Suprapubic skin (tissue), 4 donors: ENCODE data around the gene PTPRH. TPM values are rescaled to one million over a fixed set of nuclear protein-coding genes. Genes with fewer than 3 reads are reported as not detected.

Experiments used
- DNase-seq, 2 donors: peaks; one replicate each; pipeline ENCODE4 v3.0.0-alpha.2; 2019; ENCODE audit warnings: low spot score in 2 of 2
- H3K27ac ChIP-seq: fragments of 200-600 bp; sonication (generic); one replicate; pipeline ENCODE4 v1.5.1; 2019
- H3K27me3 ChIP-seq: fragments of 200-600 bp; sonication (generic); one replicate; pipeline ENCODE4 v1.5.1; 2019
- H3K36me3 ChIP-seq: fragments of 200-600 bp; sonication (generic); one replicate; pipeline ENCODE4 v1.5.1; 2019
- H3K4me1 ChIP-seq: fragments of 200-600 bp; sonication (generic); one replicate; pipeline ENCODE4 v1.5.1; 2019
- H3K4me3 ChIP-seq: fragments of 200-600 bp; sonication (generic); one replicate; pipeline ENCODE4 v1.5.1; 2019; ENCODE audit warnings: mild to moderate bottlenecking
- H3K9me3 ChIP-seq: fragments of 200-600 bp; sonication (generic); one replicate; pipeline ENCODE4 v1.5.1; 2019
- EP300 ChIP-seq: sonication (generic); formaldehyde crosslinking; IDR thresholded peaks from one replicate; pipeline ENCODE4 v1.6.1; 2017; ENCODE audit warnings: antibody characterized with exemption
- POLR2A ChIP-seq, 2 donors: fragments of 450-650 bp; IDR thresholded peaks; one replicate each; pipeline ENCODE4 v1.6.1; 2017; ENCODE audit warnings: antibody characterized with exemption in 2 of 2, mild to moderate bottlenecking in 2 of 2, moderate library complexity in 2 of 2
- POLR2AphosphoS5 ChIP-seq, 3 donors: sonication (generic); formaldehyde crosslinking; IDR thresholded peaks; one replicate each; pipeline ENCODE4 v1.6.1; 2017; ENCODE audit warnings: antibody characterized with exemption in 3 of 3
- WGBS: methylation state at CpG from one replicate; pipeline ENCODE4 v1.1.5; 2018; 5-methylcytosine and 5-hydroxymethylcytosine counted together
- total RNA-seq, 4 donors: library from RNA; depleted of rRNA; stranded (reverse); fragments of >200 nt; gene quantifications; one replicate each; pipeline ENCODE4 v1.1.0, GENCODE V29; 2016
- TF ChIP-seq, protein P1 (sequence below), 2 donors: fragments of 200-600 bp in 1 of 2; fragments of 450-650 bp in 1 of 2; sonication (generic) in 1 of 2; IDR thresholded peaks; one replicate each; pipeline ENCODE4 v1.5.1; 2016 to 2019; ENCODE audit warnings: antibody characterized with exemption in 2 of 2, mild to moderate bottlenecking in 1 of 2, moderate library complexity in 1 of 2

PTPRH gene
- total RNA-seq, 4 donors from 2014 or later = 0.34 to 1.4 (median 1.1) TPM; not detected in 1

DNA sequence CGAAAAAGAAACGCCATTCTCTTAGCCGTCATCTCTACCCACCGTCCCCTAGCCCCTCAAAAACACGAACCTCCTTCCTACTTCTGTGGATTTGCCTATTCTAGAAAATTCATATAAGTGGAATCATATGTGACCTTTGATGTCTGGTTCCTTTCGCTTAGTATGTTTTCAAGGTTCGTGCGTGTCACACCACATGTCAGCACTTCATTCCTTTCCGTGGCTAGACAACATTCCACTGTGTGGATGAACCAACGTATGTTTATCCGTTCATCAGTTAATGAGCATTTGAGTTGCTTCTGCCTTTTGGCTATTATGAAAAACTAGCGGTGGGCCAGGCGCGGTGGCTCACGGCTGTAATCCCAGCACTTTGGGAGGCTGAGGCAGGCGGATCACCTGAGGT, 77.9 kb downstream of the PTPRH start:
- Histone ChIP-seq H3K4me1 (no peaks in the 10 kb centered on the region), H3K4me3 (no peak overlapping the region), H3K36me3 (no peaks in the 10 kb centered on the region), H3K9me3 (no peaks in the 10 kb centered on the region), H3K27me3 (peaks cover 30% of the 10 kb centered on the region), H3K27ac (no peak overlapping the region)
- 68% methylated on average over 16 of the region's 16 CpGs for WGBS
- TF ChIP-seq EP300 = no peak
- TF ChIP-seq, protein P1, sequence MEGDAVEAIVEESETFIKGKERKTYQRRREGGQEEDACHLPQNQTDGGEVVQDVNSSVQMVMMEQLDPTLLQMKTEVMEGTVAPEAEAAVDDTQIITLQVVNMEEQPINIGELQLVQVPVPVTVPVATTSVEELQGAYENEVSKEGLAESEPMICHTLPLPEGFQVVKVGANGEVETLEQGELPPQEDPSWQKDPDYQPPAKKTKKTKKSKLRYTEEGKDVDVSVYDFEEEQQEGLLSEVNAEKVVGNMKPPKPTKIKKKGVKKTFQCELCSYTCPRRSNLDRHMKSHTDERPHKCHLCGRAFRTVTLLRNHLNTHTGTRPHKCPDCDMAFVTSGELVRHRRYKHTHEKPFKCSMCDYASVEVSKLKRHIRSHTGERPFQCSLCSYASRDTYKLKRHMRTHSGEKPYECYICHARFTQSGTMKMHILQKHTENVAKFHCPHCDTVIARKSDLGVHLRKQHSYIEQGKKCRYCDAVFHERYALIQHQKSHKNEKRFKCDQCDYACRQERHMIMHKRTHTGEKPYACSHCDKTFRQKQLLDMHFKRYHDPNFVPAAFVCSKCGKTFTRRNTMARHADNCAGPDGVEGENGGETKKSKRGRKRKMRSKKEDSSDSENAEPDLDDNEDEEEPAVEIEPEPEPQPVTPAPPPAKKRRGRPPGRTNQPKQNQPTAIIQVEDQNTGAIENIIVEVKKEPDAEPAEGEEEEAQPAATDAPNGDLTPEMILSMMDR (IDR thresholded peaks at IDR 0.05) = no peak
- no peak for TF ChIP-seq POLR2AphosphoS5 (IDR thresholded peaks at IDR 0.05)
- no peak for TF ChIP-seq POLR2A (IDR thresholded peaks at IDR 0.05)
- DNase-seq = no peak

Other genes with a start within 250 kb of the PTPRH start
- gene NLRP2, start 243.1 kb downstream of the PTPRH start, total RNA-seq = 10 to 100 TPM in 1 of 4 donors, 1 to 10 TPM in 3; 3.5 to 10.2 (median 7.3) TPM
- 1 to 10 TPM in 2 of 4 donors, under 1 TPM in 1, not detected in 1; 0.42 to 2.6 (median 1.7) TPM for gene GP6, start 171.2 kb downstream of the PTPRH start, total RNA-seq
- gene RDH13, start 146.4 kb downstream of the PTPRH start, total RNA-seq = 100 to 1,000 TPM in 2 of 4 donors, 10 to 100 TPM in 2; 70.6 to 225 (median 108) TPM
- gene EPS8L1, start 133.6 kb downstream of the PTPRH start, total RNA-seq = 100 to 1,000 TPM; 243 to 384 (median 304) TPM
- 100 to 1,000 TPM in 1 of 4 donors, 10 to 100 TPM in 3; 51.7 to 126 (median 78.7) TPM for gene PPP1R12C, start 91.9 kb downstream of the PTPRH start, total RNA-seq
- 10 to 100 TPM; 13.6 to 46.7 (median 19.6) TPM for gene TNNT1, start 60.3 kb downstream of the PTPRH start, total RNA-seq
- gene TNNI3, start 51.8 kb downstream of the PTPRH start, total RNA-seq = 1 to 10 TPM; 1.7 to 4.7 (median 3.2) TPM
- gene DNAAF3, start 42.9 kb downstream of the PTPRH start, total RNA-seq = 10 to 100 TPM in 1 of 4 donors, 1 to 10 TPM in 1, under 1 TPM in 2; 0.48 to 10.6 (median 3.1) TPM
- 1 to 10 TPM in 3 of 4 donors, not detected in 1; 1.1 to 7.8 (median 6.8) TPM for gene SYT5, start 29.2 kb downstream of the PTPRH start, total RNA-seq
- 1 to 10 TPM; 2.0 to 9.4 (median 4.2) TPM for gene TMEM86B, start 19.3 kb upstream of the PTPRH start, total RNA-seq
- 10 to 100 TPM; 49.0 to 56.2 (median 51.3) TPM for gene PPP6R1, start 49.5 kb upstream of the PTPRH start, total RNA-seq
- 10 to 100 TPM; 17.9 to 46.7 (median 36.7) TPM for gene HSPBP1, start 70.6 kb upstream of the PTPRH start, total RNA-seq
- gene BRSK1, start 74.5 kb upstream of the PTPRH start, total RNA-seq = 1 to 10 TPM in 3 of 4 donors, under 1 TPM in 1; 0.68 to 2.3 (median 1.6) TPM
- gene TMEM150B, start 115.8 kb upstream of the PTPRH start, total RNA-seq = not detected
- 10 to 100 TPM; 17.3 to 61.8 (median 39.1) TPM for gene KMT5C, start 130.4 kb upstream of the PTPRH start, total RNA-seq
- gene COX6B2, start 145.2 kb upstream of the PTPRH start, total RNA-seq = 1 to 10 TPM in 3 of 4 donors, under 1 TPM in 1; 0.47 to 1.9 (median 1.3) TPM
- gene GARIN5B, start 153.8 kb upstream of the PTPRH start, total RNA-seq = not detected
- 1 to 10 TPM in 3 of 4 donors, under 1 TPM in 1; 0.97 to 1.7 (median 1.2) TPM for gene IL11, start 161.0 kb upstream of the PTPRH start, total RNA-seq
- not detected for gene TMEM190, start 167.3 kb upstream of the PTPRH start, total RNA-seq
- 10 to 100 TPM in 3 of 4 donors, 1 to 10 TPM in 1; 6.3 to 37.1 (median 29.3) TPM for gene TMEM238, start 174.8 kb upstream of the PTPRH start, total RNA-seq
- gene RPL28, start 176.4 kb upstream of the PTPRH start, total RNA-seq = 100 to 1,000 TPM; 605 to 767 (median 714) TPM
- gene UBE2S, start 198.3 kb upstream of the PTPRH start, total RNA-seq = 10 to 100 TPM in 2 of 4 donors, 1 to 10 TPM in 2; 7.4 to 17.0 (median 12.2) TPM
- gene SHISA7, start 233.8 kb upstream of the PTPRH start, total RNA-seq = under 1 TPM in 2 of 4 donors, not detected in 2; 0.08 to 0.26 TPM